Epithelial cell of esophagus (primary cell): Measurements from ENCODE around the gene LRRC47.

Experiments used
- DNase-seq: peaks from one replicate; pipeline ENCODE4 v3.0.0; 2010; ENCODE audit warnings: low read depth
- H3K4me3 ChIP-seq: 2 replicates; pipeline ENCODE4 v1.5.1; 2011; ENCODE audit warnings: mild to moderate bottlenecking, low read length, control low read depth
- TF ChIP-seq, protein P1 (sequence below): IDR thresholded peaks from 2 replicates; pipeline ENCODE4 v1.5.1; 2011; ENCODE audit warnings: low read depth, mild to moderate bottlenecking, low read length, control low read depth, inconsistent platforms; ENCODE audit not compliant: insufficient read depth; ENCODE audit errors: missing control alignments

LRRC47 gene

DNA sequence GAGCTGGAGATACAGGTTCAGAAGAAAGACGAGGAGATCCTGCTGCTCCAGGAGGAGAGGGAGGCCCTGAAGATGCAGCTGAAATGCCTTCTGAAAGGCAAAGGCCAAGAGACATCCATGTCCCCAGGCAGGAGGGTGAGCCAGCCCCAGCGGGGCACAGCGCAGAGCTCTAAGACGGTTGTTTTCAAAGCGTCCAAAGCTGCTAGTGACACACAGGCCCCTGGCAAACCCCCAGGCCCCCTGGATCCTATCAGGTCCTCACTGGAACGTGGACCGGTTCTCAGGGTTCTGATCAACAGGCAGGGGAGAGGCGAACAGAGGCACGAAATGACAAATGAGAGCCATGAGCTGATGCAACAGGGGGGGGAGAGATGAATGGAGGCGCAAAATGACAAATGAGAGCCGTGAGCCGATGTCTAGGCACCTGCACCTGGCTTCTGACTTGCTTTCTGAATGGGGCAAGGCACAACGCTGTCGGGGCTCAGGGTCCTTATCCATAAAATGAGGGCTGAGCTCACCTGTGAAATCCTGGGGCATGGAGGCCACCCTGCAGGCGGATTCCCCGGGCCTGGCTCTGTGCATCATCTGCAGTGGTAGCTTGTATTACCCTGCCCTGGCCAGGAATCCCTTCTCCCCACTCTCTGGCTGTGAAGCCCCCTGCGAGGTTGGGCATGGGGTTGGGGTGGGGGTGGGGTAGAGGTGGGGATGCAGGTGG is 34.8 kb downstream of the LRRC47 start:
- H3K4me3 ChIP-seq, result no peak overlapping the region
- DNase-seq, result no peak
- TF ChIP-seq, protein P1, sequence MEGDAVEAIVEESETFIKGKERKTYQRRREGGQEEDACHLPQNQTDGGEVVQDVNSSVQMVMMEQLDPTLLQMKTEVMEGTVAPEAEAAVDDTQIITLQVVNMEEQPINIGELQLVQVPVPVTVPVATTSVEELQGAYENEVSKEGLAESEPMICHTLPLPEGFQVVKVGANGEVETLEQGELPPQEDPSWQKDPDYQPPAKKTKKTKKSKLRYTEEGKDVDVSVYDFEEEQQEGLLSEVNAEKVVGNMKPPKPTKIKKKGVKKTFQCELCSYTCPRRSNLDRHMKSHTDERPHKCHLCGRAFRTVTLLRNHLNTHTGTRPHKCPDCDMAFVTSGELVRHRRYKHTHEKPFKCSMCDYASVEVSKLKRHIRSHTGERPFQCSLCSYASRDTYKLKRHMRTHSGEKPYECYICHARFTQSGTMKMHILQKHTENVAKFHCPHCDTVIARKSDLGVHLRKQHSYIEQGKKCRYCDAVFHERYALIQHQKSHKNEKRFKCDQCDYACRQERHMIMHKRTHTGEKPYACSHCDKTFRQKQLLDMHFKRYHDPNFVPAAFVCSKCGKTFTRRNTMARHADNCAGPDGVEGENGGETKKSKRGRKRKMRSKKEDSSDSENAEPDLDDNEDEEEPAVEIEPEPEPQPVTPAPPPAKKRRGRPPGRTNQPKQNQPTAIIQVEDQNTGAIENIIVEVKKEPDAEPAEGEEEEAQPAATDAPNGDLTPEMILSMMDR, result no peak

- TF ChIP-seq, protein P1, result no peak
- no peak overlapping the region for H3K4me3 ChIP-seq
- no peak for DNase-seq
Observed at GRCh38 chr1:3759796-3760195, 36.5 kb downstream of the LRRC47 start.

DNA sequence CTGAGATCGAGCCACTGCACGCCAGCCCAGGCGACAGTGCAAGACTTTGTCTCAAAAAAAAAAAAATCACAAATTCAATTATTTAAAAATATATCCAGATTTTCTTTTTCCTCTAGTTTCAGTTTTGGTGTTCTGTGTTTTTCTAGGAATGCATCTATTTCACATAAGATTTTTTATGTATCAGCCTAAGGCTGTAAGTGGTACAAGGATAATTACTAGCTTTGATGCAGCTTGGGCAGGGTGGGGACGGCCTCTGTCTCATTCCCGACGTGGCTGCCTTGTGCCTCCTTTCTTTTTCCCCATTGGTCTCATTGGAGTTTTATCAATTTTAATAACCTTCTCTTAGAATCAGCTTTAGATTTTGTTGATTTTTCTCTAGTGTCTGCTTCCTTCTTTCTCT is 37.1 kb downstream of the LRRC47 start:
- no peak overlapping the region for H3K4me3 ChIP-seq
- DNase-seq, result no peak
- TF ChIP-seq, protein P1, result no peak

DNA sequence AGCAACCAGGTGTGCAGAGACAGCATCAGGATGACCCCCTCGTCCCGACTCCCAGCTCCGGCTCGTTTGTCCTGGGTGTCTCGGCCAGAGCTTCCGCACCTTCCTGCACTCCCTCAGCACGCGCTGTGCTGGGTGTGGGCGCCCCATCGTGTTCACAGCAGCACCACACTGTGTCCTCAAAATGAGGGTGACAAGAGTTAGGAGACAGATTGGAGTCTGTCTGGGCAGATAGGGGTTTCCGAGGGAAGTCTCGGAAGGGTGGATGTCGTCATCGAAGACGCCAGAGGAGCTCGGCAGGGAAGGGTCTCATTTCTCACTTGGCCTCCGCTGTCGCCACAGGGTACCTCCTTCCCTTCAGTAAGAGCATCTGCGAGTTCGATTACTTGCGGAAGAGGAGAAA is 39.9 kb downstream of the LRRC47 start:
- DNase-seq, result no peak
- H3K4me3 ChIP-seq, result no peak overlapping the region
- TF ChIP-seq, protein P1, result no peak

DNA sequence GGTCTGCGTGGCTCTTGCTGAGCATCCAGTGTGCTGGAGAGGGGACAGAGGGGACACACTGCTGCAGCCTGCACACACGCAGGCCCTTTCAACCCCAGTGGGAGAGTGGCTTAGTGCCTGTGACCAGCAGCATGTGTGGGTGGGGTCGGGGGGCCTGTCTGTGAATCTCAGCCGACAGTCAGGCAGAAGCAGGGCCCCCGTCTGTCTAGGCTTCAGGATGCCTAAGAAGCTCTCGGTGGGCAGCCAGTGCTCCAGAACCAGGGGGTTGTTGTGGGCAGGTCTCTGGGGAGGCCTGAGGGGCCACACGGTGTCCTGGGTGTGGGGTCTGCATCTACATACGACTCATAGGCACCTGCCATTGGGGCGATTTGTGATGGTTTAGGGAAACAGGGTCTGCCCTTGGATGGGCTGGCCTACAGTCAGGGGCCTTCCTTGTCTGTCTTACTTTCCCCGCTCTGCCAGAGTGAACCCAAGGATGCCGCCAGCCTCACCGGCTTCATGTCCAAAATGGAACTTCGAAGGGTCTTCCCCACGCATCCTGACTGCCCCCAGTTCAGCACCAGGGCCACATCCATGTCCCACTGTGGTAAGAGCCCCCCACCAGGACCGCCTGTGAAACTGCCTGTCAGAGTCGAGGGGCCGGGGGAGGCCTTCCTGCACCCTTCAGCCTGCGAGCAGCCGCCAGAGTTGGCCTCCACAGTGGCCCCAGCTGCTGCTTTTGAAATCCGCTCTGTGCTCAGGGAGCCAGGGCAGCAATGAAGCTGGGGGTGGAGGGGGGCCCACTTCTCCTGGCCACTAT is 42.4 kb downstream of the LRRC47 start:
- DNase-seq, result no peak
- no peak overlapping the region for H3K4me3 ChIP-seq
- TF ChIP-seq, protein P1, result no peak

- H3K4me3 ChIP-seq, result no peak within 1 kb of the TSS
- DNase-seq, result no peak
- TF ChIP-seq, protein P1, result no peak
Observed at GRCh38 chr1:3752400-3752945, 43.8 kb downstream of the LRRC47 start, which contains the start of gene CCDC27. TSS of gene CCDC27 (plus strand) at chr1:3752450. CDS start at chr1:3752482, 32 bp downstream.
